HG02981 (cell line): ENCODE measurements around the gene UGCG.
A peak's percentile ranks its signal among the peaks of the same experiment; 100 is the strongest.
"Not testable (repeated sequence)": the region's sequence is repeated elsewhere in the genome, so short reads cannot be mapped to it uniquely, and the experiment has no call there.

Source experiments
- ATAC-seq: cut with Tn5 transposase; IDR thresholded peaks from one replicate; pipeline ENCODE4 v1.9.1; 2021; ENCODE audit warnings: mild to moderate bottlenecking, moderate library complexity; ENCODE audit not compliant: unreplicated experiment

UGCG gene

DNA sequence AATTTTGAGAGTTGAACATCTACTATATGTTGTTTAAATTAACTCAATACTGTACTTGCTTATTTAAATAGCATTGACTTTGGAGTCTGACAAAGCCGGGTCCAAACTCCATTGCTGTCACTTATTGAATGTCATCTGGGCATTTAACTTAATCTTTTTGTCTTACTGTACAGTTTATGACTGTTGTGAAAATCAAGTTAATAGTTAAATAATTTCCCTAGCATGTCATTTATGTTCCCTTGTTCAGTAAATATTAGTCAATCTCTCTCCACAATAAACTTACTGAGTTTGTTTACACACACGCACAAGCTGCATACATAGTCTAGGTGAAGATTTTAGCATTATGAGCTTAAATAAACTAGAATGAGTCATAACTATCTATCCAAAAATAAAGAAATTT is 6.3 kb upstream of the UGCG start:
- no peak for ATAC-seq

DNA sequence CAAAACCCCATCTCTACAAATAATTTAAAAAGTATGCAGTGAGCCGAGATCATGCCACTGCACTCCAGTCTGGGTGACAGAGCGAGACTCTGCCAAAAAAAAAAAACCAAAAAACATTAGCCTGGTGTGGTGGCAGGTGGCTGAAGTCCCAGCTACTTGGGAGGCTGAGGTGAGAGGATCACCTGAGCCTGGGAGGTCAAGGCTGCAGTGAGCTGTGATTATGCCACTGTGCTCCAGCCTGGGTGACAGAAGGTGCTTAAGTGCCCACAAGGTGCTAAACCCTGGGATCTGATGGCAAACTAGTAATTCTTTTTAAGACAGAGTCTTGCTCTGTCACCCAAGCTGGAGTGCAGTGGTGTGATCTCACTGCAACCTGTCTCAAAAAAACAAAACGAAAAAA is 5.7 kb upstream of the UGCG start:
- ATAC-seq = not testable (repeated sequence)

DNA sequence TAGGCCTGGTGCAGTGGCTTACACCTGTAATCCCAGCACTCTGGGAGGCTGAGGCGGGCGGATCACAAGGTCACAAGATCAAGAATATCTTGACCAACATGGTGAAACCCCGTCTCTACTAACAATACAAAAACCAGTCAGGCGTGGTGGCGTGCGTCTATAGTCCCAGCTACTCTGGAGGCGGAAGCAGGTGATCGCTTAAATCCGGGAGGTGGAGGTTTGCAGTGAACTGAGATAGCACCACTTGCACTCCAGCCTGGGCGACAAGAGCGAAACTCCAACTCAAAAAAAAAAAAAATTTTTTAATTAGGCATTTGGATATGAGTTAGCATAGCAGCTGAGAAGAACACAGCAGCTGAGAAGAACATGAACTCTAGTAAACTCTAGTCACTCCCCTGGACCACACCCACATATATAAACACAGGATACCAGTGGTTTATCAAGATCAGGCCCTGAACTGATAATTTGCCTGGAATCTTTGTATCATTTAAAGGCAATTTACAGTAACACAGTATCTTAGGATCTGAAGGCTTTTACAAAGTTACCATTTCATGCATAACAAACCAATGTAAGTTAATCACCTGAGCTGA is 4.6 kb upstream of the UGCG start:
- no peak for ATAC-seq

DNA sequence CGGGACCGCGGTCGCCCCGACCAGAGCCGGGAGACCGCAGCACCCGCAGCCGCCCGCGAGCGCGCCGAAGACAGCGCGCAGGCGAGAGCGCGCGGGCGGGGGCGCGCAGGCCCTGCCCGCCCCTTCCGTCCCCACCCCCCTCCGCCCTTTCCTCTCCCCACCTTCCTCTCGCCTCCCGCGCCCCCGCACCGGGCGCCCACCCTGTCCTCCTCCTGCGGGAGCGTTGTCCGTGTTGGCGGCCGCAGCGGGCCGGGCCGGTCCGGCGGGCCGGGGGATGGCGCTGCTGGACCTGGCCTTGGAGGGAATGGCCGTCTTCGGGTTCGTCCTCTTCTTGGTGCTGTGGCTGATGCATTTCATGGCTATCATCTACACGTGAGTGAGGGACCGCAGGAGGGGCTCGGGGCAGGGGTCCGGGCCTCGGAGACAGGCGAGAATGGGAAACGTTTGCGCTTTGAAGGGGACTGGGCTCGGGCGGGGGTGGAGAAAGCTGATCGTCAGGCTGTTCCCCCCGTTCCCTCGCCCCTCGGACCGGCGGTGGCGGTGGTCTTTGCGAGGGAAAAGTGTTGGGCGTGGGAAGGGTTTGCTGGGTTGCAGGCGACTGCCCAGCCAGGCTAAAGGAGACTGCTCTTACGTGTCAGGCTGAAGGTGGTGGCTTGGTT is 457 bp downstream of the UGCG start:
- peak; percentile 38 for ATAC-seq

DNA sequence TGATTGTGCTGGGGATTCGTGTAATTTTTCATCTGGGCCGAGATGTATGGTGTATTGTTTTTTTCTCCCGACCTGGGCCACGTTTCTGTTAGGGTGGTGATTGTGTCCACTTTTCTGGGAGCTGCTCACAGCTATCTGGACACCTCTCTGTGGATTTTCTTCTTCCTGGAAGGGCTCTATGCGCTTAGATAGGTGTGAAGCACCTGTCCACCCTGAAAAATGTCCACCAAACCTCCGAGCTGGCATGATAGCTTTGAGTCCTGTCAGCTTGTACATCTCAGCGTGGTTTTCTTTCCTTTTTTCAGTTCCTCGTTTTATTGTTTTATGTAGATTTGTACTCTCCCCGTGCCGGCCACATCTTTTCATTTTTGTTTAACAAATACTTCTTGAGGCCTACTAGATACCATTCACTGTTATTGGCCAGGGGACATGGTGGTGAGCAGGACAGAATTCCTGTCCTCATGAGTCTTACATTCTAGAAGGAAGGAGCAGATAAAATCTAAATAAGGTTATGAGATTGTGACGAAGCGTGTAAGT is 1.1 kb downstream of the UGCG start:
- ATAC-seq = peak; percentile 28

DNA sequence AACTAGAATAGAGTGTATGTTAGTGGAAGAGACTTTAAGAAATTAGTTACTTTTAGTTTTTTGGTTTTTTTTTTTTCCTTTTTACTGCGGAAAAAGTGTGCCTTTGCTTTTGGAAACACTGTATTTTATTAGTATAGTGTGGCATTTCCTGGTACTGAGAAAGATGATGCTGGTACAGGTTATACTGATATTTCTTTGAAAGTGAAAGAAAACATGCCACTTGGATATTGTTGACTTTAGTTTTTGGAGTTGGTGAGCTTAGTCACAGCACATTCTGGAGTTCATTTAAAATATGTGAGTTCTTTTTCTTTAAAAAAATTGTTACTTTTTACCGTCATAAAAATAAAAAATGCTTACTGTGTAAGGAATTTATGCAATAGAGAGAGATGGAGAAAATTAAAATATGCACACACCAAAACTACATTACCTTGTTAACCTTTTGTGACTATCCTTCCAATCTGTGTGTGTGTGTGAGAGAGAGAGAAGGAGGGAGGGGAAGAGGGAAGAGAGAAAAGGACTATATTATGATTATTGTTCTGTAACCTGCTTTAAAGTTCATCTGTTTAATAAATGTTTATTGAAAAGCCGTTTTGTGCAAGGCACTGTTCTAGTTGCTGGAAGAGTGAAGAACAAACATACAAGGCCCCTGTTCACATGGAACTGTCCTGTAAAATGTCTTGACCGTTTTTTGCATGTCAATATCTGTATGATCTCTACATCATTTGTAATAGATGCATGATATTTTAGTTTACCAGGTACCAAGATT is 1.9 kb downstream of the UGCG start:
- no peak for ATAC-seq

DNA sequence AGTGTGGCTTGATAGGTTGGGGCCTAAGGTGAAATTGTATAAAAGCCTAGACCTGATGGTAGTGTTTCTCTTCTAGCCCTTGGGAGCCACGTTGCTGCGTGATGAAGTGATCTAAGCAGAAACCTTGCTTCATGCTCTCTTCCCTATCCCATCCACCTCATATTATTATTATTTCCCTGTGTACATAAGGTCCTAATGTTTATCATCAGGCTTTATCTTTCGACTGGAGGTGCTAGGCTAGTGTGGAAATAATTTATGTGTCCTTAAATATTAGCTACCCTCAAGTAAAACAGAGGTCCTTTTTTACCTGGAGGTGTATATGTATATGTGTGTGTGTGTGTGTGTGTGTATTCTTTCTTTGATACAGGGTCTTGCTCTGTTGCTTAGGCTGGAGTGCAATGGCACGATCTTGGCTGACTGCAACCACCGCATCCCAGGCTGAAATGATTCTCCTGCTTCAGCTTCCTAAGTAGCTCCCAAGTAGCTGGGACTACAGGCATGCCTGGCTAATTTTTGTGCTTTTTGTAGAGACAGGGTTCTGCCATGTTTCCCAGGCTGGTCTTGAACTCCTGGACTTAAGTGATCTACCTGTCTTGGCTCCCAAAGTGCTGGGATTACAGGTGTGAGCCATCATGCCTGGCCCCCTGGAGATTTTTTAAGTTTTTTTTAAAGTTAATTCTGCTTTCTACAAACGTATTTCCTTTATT is 3.7 kb downstream of the UGCG start:
- ATAC-seq = no peak

DNA sequence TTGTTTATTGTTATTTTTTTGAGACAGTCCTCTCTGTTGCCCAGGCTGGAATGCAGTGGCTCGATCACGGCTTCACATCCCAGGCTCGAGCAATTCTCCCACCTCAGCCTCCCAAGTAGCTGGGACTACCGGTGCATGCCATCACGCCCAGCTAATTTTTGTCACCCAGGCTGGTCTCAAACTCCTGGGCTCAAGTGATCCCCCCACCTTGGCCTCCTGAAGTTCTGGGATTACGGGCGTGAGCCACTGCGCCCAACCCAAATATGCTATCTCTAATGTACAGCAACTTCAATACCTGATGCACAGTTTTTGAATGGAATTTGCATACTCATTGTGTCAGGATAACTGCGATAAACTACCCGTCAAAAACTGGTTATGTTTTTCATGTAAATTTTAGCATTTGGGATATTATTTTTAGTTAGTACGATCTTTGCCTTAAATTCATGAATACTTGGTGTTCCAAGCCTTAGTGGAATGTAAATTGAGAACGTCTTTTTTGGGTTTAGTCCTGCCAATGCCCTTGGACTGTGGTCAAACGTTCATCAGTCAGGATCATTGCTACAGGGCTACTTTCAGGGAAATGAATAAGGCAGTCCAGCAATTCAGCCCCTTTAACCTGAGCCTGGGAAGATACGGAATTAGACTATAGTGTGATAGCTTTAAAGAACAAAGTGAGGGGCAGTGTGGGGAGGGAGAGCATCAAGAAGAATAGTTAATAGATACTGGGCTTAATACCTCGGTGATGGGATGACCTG is 4.4 kb downstream of the UGCG start:
- no peak for ATAC-seq

DNA sequence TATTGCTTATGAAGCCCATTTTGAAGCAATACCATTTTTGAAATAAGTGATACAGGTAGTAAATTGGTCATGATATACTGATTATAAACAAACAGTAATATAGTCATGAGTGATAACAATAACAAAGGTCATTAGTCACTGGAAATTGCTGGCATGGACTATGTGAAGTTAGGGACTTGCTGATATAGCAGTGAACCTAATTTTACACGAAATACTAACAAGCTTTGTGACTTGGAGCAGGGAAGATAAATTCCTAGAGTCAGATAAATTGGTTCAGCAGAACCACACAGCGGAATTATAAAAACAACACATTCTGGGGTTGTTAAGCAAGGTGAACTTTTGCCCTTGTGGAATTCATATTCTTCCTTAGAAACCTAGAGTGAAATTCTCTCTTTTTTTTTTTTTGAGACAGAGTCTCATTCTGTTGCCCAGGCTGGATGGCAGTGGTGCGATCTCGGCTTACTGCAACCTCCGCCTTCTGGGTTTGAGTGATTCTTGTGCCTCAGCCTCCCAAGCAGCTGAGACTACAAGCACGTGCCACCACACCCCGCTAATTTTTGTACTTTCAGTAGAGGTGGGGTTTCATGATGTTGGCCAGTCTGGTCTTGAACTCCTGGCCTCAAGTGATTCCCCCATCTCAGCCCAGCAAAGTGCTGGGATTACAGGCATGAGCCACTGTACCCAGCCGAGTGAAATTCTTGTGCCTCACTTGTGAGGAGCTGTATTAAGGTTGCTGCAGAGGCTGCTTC is 6.0 kb downstream of the UGCG start:
- no peak for ATAC-seq

DNA sequence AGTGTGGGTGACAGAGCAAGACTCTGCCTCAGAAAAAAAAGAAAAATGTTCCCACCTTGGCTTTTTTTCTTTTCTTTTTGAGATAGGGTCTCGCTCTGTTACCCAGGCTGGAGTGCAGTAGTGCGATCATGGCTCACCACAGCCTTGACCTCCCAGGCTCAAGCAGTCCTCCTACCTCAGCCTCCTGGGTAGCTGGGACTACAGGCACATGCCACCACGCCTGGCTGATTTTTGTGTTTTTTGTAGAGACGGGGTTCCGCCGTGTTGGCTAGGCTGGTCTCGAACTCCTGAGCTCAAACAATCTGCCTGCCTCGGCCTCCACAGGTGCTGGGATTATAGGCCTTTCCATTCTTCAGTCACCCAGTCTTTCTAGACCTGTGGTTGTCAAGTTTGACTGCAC is 6.9 kb downstream of the UGCG start:
- not testable (repeated sequence) for ATAC-seq

DNA sequence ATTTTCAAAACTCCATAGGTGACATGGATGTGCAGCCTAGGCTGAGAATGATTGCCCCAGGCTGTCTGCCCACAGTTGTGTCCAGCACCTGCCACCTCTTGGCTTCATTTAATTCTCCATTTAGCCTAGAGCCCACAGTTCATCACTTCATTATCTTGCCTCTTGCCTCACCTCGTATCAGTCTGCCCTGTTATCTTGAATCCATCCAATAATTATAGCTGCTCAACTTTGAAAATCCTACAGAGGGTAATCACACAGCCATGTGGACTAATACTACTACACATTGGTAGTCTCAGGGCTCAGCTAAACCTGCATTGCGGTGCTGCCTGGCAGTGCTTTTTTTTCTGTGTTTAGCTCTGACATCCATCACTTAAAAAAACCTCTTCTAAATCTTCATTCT is 7.4 kb downstream of the UGCG start:
- ATAC-seq = no peak

DNA sequence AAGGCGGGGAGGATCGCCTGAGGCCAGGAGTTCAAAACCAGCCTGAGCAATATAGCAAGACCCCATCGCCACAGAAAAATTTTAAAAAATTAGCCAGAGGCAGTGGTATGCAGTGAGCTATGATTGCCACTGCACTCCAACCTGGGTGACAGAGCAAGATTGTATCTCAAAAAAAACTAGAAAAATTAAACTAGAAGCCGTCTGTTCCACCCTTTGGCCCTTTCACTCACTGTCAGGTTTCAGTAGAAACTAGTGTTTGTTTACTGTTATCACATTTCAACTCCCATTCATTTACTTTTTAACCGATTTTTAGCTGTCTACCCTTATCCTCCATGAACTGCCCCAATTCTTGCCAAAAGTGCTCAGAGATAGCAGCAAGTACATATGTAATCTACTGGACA is 8.3 kb downstream of the UGCG start:
- ATAC-seq = no peak

DNA sequence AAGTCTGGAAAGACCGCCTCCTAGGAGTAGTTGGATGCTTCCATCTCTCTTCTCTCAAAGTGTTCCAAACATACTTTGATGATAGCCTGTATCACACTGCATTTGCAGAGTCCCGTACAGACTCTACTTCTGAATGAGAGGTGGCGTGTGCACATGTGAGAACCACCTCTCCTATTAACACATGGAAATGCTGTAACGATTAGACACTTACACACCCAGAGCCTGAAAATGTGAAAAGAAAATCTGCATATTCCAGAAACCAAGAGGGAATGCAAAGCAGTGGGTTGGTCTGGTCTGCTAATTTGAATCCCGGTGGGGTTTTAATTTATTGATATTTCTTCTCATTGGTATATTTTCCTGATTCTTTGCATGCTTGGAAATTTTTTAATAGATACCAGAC is 10.5 kb downstream of the UGCG start:
- no peak for ATAC-seq

DNA sequence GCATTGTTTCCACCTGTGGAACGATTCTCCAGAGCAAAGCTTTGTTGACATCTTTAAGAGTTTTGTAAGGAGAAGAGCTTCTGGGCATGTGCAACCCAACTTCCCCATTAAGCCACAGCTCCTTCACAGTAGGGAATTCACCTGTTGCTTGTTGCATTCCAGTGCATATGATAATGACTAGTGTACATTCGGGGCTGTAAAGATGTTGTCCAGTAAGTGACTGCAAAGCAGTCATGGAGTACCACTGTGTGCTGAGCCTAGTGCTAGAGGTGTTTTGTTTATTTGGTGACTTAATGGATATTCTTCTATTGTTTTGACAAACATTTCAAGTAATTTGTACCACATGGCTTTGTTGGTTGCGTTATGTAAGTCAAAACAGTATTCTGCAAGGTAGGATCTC is 12.8 kb downstream of the UGCG start:
- ATAC-seq = peak; percentile 52

DNA sequence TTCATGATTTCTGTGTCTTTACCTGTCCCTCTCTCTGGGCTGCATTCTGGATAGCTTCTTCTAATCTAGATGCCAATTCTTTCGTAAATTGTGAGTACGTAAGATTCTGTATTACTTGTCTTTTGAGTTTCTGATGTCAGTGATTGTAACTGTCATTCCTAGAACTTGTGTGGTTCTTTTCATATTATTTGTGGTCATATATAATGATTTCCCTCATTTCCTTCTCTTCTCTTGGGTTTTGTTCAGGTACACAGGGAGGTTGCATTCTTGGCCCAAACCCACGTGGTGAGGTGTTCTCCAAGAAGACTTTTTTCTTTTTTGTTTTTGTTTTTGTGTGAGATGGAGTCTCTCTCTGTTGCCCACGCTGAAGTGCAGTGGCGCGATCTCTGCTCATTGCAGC is 13.8 kb downstream of the UGCG start:
- no peak for ATAC-seq

DNA sequence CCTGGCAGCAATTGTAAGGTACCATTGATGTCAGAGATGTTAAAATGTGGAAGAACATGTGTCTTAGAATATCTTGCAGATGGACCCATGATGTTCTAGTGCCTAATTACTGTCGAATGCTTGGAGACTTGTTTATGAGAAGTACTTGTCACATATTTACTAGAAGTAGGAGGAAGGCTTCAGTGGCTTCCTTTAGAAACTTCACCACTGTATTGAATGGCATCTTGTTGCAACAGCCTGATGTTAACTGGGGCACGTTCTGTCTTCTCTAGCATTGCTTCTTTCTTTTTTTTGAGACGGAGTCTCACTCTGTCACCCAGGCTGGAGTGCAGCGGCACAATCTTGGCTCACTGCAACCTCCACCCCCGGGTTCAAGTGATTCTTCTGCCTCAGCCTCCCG is 16.5 kb downstream of the UGCG start:
- no peak for ATAC-seq

DNA sequence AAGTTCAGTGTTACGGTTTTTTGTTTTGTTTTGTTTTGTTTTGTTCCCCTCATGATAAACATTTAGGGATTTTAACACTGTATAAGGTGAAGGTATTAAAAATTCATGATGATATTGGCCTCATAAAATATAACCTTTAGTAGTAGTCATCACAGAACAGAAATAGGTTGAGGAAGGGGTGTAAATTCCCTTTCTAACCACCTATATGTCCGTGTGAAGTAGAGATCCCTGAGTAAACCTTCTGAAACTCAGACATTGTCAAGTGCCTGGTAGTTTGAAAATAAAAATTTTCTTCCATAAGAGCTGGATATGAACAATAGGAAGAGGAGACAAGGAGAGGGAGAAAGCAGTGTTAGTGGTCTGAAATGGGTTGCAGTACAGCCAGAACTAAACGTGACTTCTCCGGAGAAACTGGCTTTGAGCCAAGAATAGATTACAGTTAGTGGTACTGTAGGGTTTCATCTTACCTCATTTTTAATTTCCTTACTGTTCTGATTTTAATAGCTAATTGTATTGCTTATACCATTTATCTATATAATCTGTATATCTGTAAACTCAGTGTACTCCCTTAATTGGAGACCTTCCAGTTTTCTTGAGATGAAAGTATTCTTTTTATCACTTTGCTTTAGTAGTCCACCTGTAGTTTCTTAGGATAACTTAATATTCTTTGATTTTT is 18.3 kb downstream of the UGCG start:
- ATAC-seq = no peak

DNA sequence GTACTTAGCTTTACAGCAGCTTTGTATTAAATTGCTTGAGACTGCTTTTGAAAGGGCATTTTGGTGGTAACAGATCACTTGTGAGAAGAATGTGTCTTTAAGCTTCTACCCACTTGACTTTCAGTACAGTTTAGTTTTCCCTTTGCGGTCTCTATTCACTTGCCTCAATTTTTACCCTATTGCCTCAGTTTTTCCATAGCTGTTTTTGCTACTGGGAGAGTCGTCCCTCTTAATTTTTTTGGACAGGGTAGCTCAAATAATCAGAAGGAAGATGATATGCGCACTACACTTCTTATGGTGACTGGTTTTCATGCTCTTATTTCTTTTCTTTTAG is 18.8 kb downstream of the UGCG start:
- no peak for ATAC-seq

DNA sequence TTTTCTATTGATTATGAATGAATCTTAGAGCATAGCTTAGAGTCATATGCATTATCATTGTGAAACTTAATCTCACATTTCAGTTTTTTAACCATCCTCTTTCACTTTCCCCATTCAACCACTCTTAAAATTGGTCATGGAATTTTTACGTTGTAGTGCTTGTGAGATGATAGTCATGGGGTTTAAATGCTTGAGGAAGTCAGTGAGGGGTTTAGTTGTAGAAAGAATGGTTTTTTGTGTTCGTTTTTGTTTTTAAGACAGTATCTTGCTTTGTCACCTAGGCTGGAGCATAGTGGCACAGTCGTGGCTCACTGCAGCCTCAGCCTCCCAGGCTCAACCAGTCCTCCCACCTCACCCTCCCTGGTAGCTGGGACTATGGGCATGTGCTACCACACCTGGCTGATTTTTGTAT is 19.6 kb downstream of the UGCG start:
- ATAC-seq = peak; percentile 57

DNA sequence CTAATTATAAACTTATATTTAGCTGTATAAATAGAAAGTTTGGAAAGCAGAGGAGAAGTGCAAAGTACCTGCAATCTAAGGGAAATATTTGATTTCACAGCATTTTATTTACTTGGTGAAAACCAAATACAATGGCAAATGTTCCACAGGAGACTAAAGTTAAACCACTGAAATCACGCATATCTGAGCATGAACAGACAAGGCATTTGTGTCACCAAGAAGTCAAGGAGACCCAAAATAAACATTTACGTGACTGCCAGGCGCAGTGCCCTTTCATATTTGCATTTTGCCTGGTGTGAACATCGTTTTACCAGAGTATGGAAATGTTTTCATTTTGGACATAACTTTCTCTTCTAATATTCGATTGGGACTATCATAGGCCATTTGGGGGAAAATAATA is 20.6 kb downstream of the UGCG start:
- no peak for ATAC-seq
